Hippocampal formation (tissue), 2 donors: ENCODE data around the gene OPCML.

Source experiments
- DNase-seq, 2 donors: peaks; one replicate each; lab custom pipeline; 2025; lab: John Stamatoyannopoulos, UW

OPCML gene

GRCh38 chr11:133409799-133410198 lies 122.5 kb downstream of the OPCML start:
- DNase-seq: no peak

- no peak for DNase-seq
These were observed 123.4 kb downstream of the OPCML start for GRCh38 chr11:133408936-133409335.

- DNase-seq: no peak
These were observed 123.9 kb downstream of the OPCML start for GRCh38 chr11:133408402-133408801.

DNA sequence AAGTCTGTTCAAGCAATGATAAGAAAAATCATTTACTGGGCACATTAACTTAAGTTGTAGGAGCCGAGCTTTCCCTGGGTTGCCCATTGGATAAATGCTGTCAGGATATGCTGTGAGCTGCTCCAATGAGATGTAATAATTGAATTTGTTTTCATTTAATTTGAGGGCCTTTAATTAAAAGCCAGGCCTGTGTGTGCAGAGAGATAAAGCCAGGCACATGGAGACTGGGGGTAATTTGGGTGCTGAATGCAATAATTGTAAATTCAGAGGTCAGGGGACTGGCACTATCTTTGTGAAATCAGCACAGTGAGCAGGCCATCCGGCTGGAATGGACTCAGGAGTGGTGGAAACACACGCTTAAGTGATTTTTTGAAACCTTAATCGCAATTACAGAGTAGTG lies 125.8 kb downstream of the OPCML start:
- no peak for DNase-seq

DNA sequence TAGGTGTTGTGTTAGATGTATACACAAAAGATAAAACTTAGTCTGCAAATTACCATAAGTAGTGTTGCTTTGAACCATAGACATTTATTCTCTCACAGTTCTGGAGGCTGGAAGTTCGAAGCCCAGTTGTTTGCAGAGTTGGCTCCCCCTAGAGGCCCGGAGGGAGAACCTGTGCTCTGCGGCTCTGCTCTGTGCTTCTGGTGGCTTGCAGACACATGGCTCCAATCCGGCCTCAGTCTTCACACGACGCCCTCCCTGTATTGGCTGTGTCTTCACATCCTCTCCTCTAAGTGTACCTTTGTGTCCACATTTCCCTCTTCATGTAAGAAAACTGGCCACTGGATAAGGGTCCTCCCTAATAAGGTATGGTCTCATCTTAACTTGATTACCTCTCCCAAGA lies 128.4 kb downstream of the OPCML start:
- no peak for DNase-seq

DNA sequence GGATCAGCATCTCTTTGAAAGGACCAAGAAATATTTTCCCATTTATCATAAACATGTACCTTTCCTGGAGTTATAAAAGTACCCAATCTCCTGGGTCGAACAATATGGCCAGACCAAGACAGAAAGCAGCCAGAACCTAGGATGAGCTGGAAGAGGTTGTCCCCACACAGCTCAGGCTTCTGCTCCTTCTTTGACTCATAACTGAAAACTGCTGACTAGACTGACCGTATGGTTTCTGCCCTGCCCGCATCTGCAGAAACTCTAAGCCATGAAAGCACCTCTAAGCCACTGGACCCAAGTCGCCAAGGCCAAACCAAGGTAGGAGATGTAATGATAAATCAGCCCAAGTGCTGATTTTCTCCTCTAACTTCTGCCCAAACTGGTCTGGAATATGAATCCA lies 129.8 kb downstream of the OPCML start:
- no peak for DNase-seq

GRCh38 chr11:133399855-133400625 lies 132.3 kb downstream of the OPCML start:
- no peak for DNase-seq

- DNase-seq: no peak
These were observed 133.0 kb downstream of the OPCML start for GRCh38 chr11:133399294-133399693.

- DNase-seq: no peak
These were observed 141.5 kb downstream of the OPCML start for GRCh38 chr11:133390803-133391202.

DNA sequence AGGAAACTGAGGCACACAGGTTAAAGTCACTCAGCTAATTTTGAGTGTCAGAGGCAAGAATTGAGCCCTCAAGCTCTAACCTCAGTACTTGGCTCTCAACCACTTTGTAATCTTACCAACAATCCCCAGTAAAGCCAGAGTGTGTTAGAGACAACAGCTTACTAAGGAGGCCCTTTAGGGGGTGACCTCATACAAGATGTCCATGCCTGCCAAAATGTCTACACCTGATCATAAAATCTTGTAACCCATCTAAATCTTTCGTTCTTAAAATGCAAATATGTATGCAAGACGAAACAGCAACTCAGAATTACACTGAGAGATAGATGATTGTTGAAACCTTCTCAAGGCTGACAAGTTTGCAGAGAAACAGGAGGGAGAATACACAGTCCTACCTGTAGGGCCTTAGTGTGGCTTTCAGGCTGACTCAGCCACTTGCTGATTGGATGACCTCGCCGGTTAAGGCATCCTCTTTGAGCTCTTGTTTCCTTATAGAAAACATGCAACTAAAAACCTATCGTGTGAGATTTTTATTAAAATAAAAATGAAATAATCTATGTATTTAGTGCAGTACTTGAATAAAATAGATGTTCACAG lies 143.2 kb downstream of the OPCML start:
- DNase-seq: no peak

GRCh38 chr11:133388260-133388659 lies 144.0 kb downstream of the OPCML start:
- DNase-seq: no peak

GRCh38 chr11:133386852-133387251 lies 145.4 kb downstream of the OPCML start:
- DNase-seq: no peak

DNA sequence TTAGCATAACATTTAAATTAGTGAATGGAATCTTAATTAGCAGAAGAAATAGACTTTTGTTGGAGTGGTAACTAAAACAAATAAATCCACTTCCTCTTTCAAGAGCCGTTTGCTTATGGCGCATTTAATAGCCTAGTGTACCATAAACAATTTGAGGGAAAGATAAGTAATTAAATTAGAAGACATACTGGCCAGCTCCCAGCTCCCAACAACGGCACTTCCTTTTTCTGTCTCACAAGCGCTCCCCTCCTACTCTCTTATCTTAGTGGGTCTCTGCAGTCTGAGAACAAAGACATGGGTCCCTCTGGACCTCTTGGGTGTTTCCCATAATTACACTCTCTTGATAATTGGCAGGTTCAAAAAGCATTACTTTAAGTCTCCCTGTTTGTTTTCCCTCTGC lies 146.0 kb downstream of the OPCML start:
- DNase-seq: no peak

DNA sequence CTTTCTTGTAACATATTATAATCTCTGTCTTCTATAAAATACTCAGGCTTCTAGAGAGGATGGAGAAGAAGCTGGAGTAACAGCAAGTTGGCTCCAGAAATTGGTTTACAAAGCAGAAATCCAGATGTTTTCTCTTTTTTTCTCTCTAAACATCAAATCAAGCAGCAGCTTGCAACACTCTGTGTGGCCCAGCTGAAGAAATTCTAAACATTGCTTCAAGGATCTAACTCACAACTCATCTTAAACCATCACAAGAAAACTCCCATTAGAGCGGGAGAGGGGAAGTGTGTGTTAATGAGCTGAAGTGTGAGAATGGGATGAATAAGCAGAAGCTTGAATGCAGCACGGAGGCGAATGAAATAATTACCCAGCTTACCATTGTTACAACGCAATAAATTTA lies 146.5 kb downstream of the OPCML start:
- DNase-seq: no peak

GRCh38 chr11:133384731-133385130 lies 147.6 kb downstream of the OPCML start:
- no peak for DNase-seq

DNA sequence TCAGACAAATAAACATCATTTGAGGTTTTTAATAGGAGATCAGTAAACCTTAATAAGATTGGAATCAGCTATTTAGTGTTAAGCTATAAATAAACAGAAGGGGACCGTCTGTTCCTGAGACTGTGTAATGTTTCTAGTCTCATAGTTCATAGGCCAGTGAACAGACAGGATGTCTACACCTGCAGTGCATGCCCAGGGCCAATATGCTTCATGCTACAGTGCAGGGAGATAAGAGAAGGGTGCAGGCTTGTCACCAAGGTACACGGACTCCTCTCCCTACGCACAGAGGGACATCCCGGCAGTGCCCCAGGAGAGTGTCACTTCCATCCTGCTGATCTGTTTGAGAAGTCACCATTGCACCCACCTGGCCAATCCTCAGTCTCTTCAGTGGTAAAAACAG lies 148.6 kb downstream of the OPCML start:
- no peak for DNase-seq

- no peak for DNase-seq
These were observed 149.1 kb downstream of the OPCML start for GRCh38 chr11:133383201-133383600.

- no peak for DNase-seq
These were observed 150.0 kb downstream of the OPCML start for GRCh38 chr11:133382131-133382812.

GRCh38 chr11:133381761-133382130 lies 150.6 kb downstream of the OPCML start:
- no peak for DNase-seq

GRCh38 chr11:133366147-133366546 lies 166.2 kb downstream of the OPCML start:
- DNase-seq: no peak

- DNase-seq: no peak
These were observed 169.4 kb downstream of the OPCML start for GRCh38 chr11:133362916-133363315.

DNA sequence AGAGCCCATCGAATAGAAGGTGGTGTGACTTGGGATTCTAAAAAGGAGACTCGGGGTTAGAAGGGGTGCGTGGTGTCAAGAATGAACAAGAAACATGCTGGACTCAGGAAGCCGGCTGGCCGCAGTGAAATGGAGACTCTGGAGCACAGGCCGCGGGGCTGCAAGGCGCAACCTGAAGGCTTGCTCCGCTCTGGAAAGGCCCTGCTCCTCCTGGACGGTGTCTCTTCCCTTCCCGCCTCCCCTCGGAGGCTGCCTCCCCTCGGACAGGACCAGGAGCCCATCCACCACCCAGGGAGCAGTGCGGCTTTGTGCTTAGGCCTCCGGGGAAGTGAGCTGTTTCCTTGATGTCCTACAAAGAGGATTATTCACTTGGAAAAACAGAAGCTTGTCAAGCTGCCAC lies 170.1 kb downstream of the OPCML start:
- no peak for DNase-seq

GRCh38 chr11:133361689-133361994 lies 170.7 kb downstream of the OPCML start:
- no peak for DNase-seq
